NT2/D1 (cell line): Measurements from ENCODE around the gene CACNA2D3.

Source experiments
- DNase-seq: peaks from one replicate; pipeline ENCODE4 v3.0.0-alpha.2; 2011; ENCODE audit warnings: low read depth, low spot score
- H3K27me3 ChIP-seq: 2 replicates; pipeline ENCODE4 v1.6.0; 2011; ENCODE audit warnings: mild to moderate bottlenecking; ENCODE audit not compliant: insufficient read length, insufficient read depth
- H3K36me3 ChIP-seq: 2 replicates; pipeline ENCODE4 v1.6.1; 2011; ENCODE audit warnings: mild to moderate bottlenecking, low read length, mixed read lengths; ENCODE audit not compliant: insufficient read depth, insufficient read length
- H3K4me1 ChIP-seq: 2 replicates; pipeline ENCODE4 v1.5.1; 2011; ENCODE audit not compliant: insufficient read depth, insufficient read length
- H3K4me3 ChIP-seq: 2 replicates; pipeline ENCODE4 v1.5.1; 2011; ENCODE audit warnings: low read depth; ENCODE audit not compliant: insufficient read length
- H3K9ac ChIP-seq: 2 replicates; pipeline ENCODE4 v1.6.0; 2011; ENCODE audit warnings: low read depth; ENCODE audit not compliant: insufficient read length
- H3K9me3 ChIP-seq: 2 replicates; pipeline ENCODE4 v1.5.1; 2011; ENCODE audit warnings: mild to moderate bottlenecking, low read length; ENCODE audit not compliant: insufficient read depth
- SUZ12 ChIP-seq: IDR thresholded peaks from 2 replicates; pipeline ENCODE4 v1.6.1; 2011; ENCODE audit not compliant: insufficient read length, insufficient read depth; ENCODE audit errors: extremely low read depth
- YY1 ChIP-seq: IDR thresholded peaks from 2 replicates; pipeline ENCODE4 v1.6.1; 2011; ENCODE audit not compliant: insufficient read length, insufficient read depth
- ZNF274 ChIP-seq: IDR thresholded peaks from 2 replicates; pipeline ENCODE4 v1.6.1; 2011; ENCODE audit warnings: mild to moderate bottlenecking, low read depth, low read length

The CACNA2D3 gene

GRCh38 chr3:54892168-54892567 is 769.8 kb downstream of the CACNA2D3 start:
- no peak for TF ChIP-seq ZNF274
- no peak for TF ChIP-seq YY1
- no peak for TF ChIP-seq SUZ12
- Histone ChIP-seq H3K9ac (no peak overlapping the region), H3K36me3 (no peaks in the 10 kb centered on the region), H3K4me3 (no peak overlapping the region), H3K4me1 (peaks cover 6% of the 10 kb centered on the region), H3K9me3 (no peaks in the 10 kb centered on the region), H3K27me3 (no peaks in the 10 kb centered on the region)
- DNase-seq: no peak

GRCh38 chr3:54895613-54896012 is 773.3 kb downstream of the CACNA2D3 start:
- no peak for TF ChIP-seq ZNF274
- no peak for TF ChIP-seq YY1
- no peaks in the 10 kb centered on the region for H3K9me3 ChIP-seq

GRCh38 chr3:54897028-54897711 is 774.8 kb downstream of the CACNA2D3 start:
- no peaks in the 10 kb centered on the region for H3K27me3 ChIP-seq
- H3K9ac ChIP-seq: no peak overlapping the region
- no peaks in the 10 kb centered on the region for H3K9me3 ChIP-seq
- no peak overlapping the region for H3K4me3 ChIP-seq
- no peak for DNase-seq
- TF ChIP-seq YY1: no peak
- no peak for TF ChIP-seq ZNF274
- TF ChIP-seq SUZ12: no peak
- peaks cover 5% of the 10 kb centered on the region for H3K36me3 ChIP-seq
- no peaks in the 10 kb centered on the region for H3K4me1 ChIP-seq

More at GRCh38 chr3:54895613-54896012, 773.3 kb downstream of the CACNA2D3 start:
- no peak overlapping the region for H3K9ac ChIP-seq
- H3K4me3 ChIP-seq: no peak overlapping the region
- H3K4me1 ChIP-seq: peaks cover 5% of the 10 kb centered on the region
- peaks cover 5% of the 10 kb centered on the region for H3K36me3 ChIP-seq
- no peak for DNase-seq
- no peaks in the 10 kb centered on the region for H3K27me3 ChIP-seq

- TF ChIP-seq YY1 (no peak), SUZ12 (no peak), ZNF274 (no peak)
These were observed 776.9 kb downstream of the CACNA2D3 start for GRCh38 chr3:54899273-54899672.

GRCh38 chr3:54900838-54901591 is 778.7 kb downstream of the CACNA2D3 start:
- DNase-seq: no peak
- H3K9me3 ChIP-seq: no peaks in the 10 kb centered on the region

More at GRCh38 chr3:54899273-54899672, 776.9 kb downstream of the CACNA2D3 start:
- H3K4me3 ChIP-seq: no peak overlapping the region
- DNase-seq: no peak
- H3K36me3 ChIP-seq: peaks cover 5% of the 10 kb centered on the region
- H3K27me3 ChIP-seq: no peaks in the 10 kb centered on the region
- H3K9ac ChIP-seq: no peak overlapping the region
- H3K9me3 ChIP-seq: no peaks in the 10 kb centered on the region
- no peaks in the 10 kb centered on the region for H3K4me1 ChIP-seq

GRCh38 chr3:54901906-54902685 is 779.7 kb downstream of the CACNA2D3 start:
- TF ChIP-seq ZNF274 (no peak), SUZ12 (no peak), YY1 (no peak)
- Histone ChIP-seq H3K9ac (no peak overlapping the region), H3K36me3 (peaks cover 5% of the 10 kb centered on the region), H3K27me3 (no peaks in the 10 kb centered on the region), H3K4me1 (no peaks in the 10 kb centered on the region), H3K9me3 (no peaks in the 10 kb centered on the region), H3K4me3 (no peak overlapping the region)
- DNase-seq: no peak

More at GRCh38 chr3:54900838-54901591, 778.7 kb downstream of the CACNA2D3 start:
- Histone ChIP-seq H3K36me3 (peaks cover 5% of the 10 kb centered on the region), H3K27me3 (no peaks in the 10 kb centered on the region), H3K4me3 (no peak overlapping the region), H3K9ac (no peak overlapping the region), H3K4me1 (no peaks in the 10 kb centered on the region)
- TF ChIP-seq SUZ12 (no peak), ZNF274 (no peak), YY1 (no peak)
